T-helper 2 cell (primary cell): ENCODE results near the gene TFPT.

ENCODE experiments used
- DNase-seq, 5 experiments: peaks; one replicate each; pipeline versions ENCODE4 v3.0.0 to v3.0.0-alpha.2; 2012 to 2022
- total RNA-seq, 2 donors: gene quantifications; one replicate each; lab custom pipeline; 2026; lab: John Stamatoyannopoulos, UW

Gene TFPT, protein sequence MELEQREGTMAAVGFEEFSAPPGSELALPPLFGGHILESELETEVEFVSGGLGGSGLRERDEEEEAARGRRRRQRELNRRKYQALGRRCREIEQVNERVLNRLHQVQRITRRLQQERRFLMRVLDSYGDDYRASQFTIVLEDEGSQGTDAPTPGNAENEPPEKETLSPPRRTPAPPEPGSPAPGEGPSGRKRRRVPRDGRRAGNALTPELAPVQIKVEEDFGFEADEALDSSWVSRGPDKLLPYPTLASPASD
- 9.4 reads per million in 2 donors for total RNA-seq

DNA sequence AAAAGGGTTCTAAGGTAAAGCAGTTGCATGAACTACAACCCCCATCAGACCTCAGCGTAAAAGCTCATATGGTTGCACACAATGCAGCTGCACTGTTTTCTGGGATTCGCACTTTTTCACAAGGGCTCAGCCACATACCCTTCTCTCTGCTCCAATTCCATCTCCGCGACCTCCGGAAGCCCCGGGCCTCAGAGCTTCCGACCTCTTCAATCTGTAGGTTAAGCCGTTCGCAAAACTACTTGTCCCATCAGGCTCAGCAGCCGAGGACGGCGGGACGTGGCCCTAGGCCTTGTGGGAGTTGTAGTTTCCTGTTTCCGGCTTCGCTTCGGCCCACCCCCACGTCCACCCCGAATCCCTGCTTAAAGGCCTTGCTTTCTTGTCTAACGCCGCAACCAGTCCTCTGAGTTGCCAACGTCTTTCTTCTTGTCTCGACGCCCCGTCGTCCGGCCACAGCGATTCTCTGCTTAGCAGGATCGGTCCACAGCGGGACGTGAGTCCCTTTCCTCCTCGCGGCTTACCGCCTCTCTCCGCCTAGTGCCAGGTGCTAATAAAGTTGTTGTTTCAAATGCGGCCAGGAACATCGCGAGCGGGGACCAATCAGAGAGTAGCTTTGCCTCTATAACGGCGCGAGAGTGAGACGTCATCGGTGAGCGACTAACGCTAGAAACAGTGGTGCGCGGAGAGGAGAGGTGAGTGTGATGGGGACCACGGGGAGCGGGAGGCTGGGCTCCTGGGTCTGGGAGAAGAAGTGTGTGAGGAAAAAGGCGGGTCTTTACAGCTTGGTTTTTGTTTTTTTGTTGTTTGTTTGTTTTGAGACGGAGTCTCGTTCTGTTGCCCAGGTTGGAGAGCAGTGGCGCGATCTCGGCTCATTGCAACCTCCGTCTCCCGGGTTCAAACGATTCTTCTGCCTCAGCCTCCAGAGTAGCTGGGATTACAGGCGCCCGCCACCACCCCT is at the start of gene TFPT, which contains the start of gene PRPF31:
Gene TFPT (minus strand): TSS at position 549 of the 955 bp plus-strand sequence. CDS start 388 bp downstream, at position 161.
Gene PRPF31 (plus strand): TSS at position 646 of the 955 bp plus-strand sequence. CDS start 2,525 bp downstream, outside the sequence.
- DNase-seq: peak; percentile 76 to 99 (median 94)

DNA sequence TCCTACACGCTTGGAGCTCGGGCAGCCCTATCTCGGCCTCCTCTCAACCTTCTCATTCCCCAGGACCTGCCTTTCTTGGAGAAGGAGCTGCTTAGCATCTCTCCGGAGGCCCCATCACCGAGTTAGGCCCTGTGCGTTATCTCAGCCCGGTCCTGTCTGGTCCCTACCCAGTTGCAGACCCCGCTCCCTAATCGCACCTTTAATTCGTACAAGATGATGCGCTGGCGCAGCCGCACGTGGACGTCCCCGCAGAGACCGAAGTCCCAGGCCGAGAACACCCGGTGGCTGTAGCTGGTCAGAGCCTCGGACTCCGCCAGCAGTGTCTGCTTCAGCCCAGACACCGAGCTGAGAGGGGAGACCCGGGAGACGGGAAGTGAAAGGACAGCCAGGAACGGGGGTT is 49.8 kb upstream of the TFPT start:
- no peak for DNase-seq

DNA sequence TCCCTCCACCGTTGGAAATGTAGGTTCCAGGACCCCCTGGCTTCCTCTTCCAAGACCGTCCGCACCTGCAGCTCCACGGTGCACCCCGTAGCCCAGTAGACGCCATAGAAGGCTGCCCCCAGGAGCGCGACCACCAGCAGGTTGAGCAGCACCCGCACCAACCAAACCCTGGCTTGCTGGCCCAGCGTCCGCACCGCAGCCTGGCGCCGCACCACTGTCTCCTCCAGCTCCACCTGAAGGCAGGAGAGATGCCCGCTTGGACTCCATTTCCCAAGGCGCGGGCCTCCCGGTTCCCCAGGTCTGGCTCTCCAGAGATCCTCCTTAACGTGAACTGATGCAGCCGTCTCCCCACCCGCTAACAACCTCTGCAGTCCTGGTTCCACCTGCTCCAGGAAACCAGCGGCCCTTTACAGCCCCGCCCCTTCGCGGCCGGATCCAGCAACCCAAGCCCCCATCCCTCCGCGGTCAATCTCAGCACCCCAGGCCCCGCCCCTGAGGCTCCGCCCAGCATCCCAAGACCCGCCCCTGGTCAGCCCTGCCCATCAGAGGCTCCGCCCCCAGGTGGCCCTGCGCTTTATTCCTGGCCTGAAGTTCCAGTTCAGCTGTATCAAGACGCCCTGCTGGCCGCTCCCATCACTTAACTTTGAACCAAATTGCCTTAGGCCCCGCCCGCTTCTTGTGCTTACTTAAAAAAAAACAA is 49.1 kb upstream of the TFPT start:
- peak in 4 of 5 experiments; percentile 43 to 78 (median 62) for DNase-seq

DNA sequence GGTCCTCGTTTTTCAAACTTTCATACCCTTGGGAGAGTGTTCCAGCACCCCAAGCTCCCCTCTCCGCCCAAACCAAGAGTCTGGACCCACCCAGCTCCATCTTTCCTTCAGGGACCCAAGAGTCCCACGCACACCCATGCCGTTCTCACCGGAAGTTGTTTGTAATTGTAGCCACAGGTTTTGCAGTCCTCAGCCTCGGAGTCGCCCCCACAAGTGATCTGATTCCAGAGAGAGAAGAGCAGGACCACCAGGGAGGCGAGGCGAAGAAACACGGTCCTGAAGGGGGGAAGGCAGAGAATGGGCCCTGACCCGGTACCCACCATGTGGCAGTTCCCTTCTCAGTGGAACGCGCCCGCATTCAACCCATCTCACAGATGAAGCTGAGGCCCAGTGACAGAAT is 47.4 kb upstream of the TFPT start:
- DNase-seq: no peak

DNA sequence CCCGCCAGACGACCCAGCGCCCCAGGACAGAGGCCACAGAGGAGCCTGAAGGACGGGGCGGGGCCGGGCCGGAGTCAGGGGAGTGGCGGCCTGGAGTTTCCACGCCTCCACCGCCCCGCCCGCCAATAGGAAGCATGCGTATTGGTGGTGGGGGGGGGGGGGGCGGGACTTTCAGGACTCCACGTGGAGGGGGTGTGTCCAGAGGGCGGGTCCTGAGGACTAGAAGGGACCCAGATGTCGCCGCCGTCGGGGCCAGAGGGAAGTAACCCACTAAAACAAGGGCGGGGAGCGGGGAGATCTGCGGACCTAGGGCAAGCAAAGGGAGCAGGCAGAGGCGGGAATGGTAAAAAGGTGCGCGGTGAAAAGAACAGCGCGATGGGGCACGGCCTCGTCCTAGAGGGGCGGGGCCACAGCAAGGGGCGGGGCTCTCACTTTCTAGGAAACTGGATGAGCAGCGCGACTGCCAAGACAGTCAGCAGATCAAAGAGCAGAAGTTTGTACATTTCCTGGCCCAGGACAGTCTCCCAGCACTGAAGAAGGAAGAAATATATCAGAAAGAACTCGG is 46.9 kb upstream of the TFPT start:
- peak; percentile 59 to 83 (median 67) for DNase-seq

DNA sequence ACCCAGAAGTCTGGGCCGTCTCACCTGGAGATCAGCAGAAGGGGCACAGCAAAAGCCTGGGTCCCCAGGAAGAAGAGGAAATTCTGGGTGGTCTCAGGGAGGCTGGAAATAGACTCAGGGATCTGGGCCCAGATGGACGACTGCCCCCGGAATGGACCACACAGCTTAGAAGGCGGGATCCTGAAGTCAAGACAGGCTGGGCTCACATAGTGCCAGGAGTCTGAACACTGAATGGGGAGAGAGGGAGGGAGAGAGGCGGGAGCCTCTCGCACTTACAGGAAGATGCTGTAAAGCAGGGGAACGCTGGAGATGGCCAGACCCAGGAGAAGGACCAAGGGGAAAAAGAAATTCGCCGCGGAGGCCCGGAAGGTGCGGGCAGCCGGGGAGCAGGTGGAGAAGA is 45.4 kb upstream of the TFPT start:
- DNase-seq: no peak

DNA sequence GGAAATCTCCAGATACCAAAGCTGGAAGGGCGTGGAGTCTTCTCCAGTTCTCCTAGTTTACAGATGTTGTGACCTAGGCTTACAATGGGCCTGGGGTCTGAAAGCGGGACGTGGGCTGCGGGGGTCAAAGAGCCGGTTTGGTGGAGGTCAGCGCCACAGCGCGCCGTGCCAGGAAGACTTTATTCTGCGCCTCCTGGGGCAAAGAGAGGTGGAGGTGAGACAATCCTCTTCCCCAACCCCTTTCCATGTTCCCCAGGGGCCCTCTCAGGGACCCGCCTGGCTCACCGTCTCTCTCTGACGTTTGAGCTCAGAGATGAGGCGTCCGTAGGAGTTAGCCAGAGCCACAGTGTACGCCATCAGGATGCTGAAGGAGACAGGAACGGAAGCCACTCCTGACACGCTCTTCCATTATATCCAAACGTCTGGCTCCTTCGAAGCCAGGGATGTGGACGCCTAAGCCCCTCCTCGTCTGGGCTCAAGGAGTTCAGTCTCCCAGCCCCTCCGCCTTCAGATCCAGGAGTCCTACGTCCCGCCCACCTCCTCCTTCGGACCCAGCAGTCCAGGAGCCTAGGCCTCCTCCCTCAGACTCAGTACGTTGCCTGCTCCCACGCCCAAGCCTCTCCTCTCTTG is 44.8 kb upstream of the TFPT start:
- no peak for DNase-seq

DNA sequence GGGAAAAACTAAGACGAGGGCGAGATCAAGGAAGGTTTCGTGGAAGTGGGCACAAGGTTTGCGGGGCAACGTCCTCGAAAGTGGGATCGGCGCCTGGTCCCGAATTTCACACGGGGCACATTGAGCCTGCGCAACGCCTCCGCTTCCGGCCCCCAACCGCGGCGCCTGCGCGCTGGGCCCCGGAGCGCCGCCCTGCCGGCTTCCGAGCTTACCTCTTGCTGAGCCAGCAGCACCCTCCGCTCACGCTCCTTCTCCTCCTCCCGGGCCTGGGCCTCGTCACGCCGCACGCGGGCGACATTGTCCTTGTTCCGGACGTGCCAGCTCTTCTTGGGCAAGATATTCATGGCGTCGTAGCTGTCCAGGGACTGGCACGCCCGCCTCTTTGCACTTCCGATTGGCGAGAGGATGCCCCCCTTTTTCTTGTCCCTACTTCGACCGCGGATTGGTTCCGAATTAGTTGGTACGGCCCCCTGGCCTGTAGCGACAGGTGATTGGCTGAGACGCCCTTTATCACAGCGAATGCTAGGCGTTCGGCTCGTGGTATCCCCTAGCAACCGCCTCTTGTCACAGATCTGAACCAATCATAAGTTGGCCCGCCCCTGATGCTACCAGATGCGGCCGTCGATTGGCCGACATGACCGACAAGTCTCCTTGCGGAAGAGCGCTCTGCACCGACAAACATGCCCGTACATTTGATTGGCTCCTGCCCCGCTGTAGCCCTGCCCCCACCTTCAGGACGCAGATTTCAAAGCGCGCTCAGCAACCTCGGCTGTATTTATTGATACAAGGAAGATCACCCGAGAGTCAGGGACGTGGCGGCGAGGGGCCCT is 44.1 kb upstream of the TFPT start, which contains the start of gene LENG1:
Gene LENG1 (minus strand): TSS at position 370 of the 830 bp plus-strand sequence. CDS start 26 bp downstream, at position 344.
- DNase-seq: peak; percentile 90 to 100 (median 99)

DNA sequence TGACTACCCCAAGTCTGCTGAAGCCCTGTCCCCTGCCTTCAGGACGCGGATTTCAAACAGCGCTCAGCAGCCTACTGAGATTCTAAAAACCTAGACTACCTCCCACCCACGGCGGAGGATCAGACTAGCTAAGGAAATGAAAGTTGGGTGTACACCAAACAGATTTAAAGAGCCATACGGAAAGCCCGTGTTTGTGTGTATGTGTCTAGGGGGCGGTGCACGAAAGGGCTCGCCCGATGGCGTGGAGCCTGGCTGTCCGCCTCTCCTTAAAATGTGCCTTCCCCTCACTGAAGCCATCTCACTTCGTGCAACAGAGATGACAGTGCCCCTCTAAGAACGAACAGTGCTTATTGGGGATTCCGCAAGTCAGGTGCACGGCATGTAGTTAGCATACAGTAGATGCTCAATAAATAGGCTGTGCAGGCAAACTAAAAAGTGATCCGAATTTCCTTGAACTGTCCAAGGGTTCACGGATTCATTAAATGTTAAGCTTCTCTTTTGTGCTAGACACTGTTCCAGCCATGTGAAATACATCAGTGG is 43.4 kb upstream of the TFPT start:
- peak in 3 of 5 experiments; percentile 15 to 70 (median 21) for DNase-seq

DNA sequence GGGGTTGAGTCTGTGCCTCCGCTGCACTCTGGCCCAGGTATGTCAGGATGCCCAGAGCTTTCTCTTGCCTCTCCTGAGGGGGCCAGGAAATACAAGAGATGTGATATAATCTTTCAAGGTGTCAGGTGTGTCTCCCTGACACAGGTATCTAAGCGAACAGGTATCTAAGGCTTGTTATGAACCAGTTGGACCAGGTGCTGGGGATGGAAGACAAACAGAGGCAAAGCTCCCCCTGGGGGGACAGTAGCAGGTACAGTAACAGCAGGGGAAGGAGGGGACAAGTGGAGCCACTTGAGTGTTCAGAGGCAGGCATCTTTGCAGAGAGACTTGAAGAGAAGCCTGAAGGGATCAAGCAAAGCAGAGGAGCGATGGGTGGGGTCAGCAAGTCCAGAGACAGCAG is 41.5 kb upstream of the TFPT start:
- no peak for DNase-seq

DNA sequence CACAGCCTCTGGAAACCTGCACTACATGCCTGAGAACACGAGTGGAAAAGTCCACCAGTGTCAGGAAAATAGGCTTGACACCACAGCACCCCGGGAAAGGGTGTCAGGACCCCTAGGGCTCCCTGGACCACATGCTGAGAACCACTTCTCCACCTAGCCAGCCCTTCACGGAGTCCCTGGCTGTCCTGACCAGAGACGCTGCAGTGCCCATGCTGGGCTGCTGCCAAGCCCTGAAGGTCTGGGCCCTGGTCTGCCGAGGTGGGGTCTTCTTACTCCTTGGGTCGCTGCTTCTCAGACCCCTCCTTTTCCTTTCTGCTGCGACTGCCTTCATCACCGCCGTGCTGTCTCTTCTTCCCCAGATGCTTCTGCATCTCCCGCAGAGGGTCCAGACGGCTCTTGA is 41.0 kb upstream of the TFPT start:
- DNase-seq: no peak

DNA sequence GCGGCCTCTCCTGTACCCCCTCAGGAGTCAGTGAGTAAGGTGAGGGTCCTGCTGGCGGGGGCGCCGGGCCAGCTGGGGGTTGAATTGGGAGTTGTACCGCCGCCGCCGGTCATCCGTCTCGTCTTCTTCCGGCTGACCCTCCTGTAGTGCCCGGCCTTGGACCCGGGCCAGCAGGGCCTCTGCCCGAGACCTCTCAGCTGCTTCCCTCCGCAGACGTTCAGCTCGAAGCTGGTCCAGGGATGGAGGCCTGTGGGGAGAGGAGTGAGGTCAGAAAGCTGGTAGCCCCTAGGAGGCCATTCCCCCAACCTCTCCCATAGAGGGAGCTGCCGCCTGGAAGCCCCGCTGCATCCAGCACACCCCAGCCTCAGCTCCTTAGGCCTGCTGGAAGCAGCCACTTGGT is 40.2 kb upstream of the TFPT start:
- DNase-seq: no peak

DNA sequence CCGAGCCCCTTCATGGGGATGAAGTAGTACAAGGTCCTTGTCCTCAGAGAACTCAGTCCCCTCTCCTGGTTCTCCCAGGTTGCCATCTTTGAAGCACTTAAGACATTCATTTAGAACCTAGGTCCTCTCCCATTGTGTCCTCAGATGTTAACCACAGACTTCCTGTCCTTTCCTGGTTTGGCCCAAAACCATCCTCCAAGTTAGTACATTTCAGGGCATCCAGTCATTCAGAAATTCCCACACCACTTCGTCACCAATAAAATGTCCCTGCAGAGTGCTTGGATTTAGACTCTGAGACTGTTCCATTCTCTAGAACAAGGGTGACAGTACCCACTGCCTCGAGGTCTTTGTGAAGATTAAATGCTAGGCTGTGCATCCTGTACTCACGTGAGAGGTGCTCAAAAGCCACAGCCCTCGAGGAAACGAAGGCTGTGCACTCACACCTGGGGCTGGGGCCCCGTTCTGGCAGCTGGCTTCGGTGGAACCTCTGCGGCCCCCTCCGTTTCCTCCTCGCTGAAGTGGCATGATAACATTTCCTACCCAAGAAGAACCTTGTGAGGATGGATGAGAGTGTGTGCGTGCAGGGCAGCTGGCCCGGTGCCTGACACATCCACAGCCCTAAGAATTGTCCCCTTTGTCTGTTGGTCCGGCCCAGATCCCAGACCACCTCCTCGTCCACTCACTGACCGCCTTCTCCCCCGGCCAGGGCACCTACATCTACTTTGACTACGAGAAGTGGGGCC is 39.3 kb upstream of the TFPT start:
- DNase-seq: peak in 3 of 5 experiments; percentile 33 to 92 (median 41)

DNA sequence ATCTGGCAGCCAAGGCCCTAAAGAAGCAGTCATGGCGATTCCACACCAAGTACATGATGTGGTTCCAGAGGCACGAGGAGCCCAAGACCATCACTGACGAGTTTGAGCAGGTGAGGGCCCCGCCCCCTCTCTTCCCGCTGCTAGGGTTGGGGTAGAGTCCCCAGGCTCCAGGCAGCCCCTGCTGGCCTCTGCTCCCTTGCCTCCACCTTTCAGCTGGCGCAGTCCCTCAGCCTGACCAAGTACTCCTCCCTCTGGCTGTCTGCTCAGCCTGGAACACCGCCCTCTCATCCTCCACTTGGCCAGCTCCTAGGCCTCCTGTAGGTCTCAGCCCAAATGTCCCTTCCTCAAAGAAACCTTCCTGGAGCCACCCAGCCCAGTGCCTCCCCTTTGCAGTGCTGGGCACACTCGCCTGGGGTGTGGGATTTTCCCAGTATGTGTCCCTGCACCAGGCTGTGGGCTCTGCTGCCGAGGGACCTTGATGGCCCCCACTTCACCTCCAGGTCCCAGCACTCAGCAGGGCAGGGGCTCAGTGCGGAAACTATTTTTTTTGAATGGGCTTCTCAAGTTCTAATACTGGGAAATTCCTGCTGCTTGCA is 38.4 kb upstream of the TFPT start:
- no peak for DNase-seq

DNA sequence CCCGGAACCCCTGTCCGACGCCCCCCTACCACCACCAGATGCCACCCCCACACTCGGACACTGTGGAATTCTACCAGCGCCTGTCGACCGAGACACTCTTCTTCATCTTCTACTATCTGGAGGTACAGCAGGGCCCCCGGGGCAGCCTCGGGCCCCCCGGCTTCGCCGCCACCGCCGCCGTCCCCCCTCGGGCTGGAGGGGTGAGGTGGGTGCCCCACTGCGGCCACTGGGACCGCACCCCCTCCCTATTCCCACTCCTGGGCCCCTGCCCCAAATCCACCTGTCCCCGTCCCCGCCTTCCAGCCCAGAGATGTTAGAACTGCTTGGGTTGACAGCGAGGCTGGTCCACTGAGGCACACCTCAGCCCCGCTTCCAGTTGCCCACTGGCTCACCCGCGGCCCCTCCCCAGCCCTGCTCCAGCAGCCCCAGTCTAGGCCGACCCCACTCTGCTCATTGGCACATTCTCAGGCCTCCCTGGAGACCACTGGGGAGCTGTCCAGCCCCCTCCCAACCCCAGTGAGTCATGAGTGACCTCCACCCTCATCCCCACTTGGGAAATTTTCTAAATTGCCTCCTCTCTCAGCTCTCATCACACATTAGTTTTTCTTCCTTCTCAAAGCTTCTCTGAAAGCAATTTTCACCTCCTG is 37.5 kb upstream of the TFPT start:
- no peak for DNase-seq

DNA sequence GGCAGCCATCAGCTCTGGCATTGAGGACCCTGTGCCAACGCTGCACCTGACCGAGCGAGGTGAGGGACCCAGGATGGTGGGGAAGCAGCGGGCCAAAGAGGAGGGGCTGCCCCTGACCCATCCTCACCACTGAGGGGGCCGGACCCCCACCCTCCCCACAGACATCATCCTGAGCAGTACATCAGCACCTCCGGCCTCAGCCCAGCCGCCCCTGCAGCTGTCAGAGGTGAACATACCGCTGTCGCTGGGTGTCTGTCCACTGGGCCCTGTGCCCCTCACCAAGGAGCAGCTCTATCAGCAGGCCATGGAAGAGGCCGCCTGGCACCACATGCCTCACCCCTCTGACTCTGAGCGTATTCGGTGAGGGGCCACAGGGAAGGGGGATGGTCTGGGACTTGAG is 36.8 kb upstream of the TFPT start:
- DNase-seq: no peak

DNA sequence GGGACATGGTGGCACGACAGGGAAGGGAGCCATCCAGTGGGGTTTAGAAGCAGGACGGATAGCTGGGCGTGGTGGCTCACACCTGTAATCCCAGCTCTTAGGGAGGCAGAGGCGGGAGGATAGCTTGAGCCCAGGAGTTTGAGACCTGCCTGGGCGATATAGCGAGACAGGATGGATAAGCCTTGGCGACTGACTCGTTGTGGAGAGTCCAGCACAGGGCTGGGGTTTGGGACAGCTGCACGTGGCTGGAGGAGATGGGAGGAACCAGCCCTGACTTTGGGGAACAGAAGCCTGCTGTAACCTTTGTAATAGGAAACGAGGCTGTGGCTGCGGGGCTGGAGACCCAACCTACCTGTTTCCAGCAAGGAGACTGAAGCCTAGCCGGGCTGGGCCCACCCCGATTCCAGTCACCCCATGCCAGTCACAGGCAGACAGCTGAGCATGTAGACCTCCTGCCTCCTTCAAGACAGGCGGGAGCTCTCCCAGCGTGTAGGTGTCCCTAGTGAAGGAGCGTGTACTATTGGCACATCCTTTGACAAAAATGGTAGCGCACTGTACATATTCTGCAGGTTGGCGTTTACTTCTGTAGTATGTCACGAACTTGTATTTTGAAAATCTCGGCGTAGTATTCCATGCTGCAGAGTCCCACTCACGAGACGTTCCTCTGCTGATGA is 36.0 kb upstream of the TFPT start:
- no peak for DNase-seq
